ENCODE data around the gene NEU3. TPM values are rescaled to one million over a fixed set of nuclear protein-coding genes. Genes with fewer than 3 reads are reported as not detected.

Gene NEU3
- total and polyA plus RNA-seq, 2 of the 4 experiments (the other 2 are of a cell fraction): 5.5 to 10.6 TPM

- TF ChIP-seq RFX5 (IDR thresholded peaks at IDR 0.05; ENCODE audit: low read depth, low read length) (peak; percentile 33; the same call in 1 of the 2 replicates), CEBPB (IDR thresholded peaks at IDR 0.05; ENCODE audit: low read depth, low read length) (no peak), RAD21 (IDR thresholded peaks at IDR 0.05; ENCODE audit: low read length) (no peak)
Measured at GRCh38 chr11:74948898-74949752, 39.6 kb upstream of the NEU3 start, which contains the start of the genes SPCS2 and XRRA1 (continued).

GRCh38 chr11:74949753-74950137 lies 39.0 kb upstream of the NEU3 start:
- CTCF ChIA-PET: no interaction called here
- Histone ChIP-seq H3K4me3 (ENCODE audit: insufficient read depth, low read depth, low read length) (peak overlapping the region; percentile 88), H2AFZ (replicated peaks; ENCODE audit: low read length, poor library complexity) (peak overlapping the region; percentile 97), H3K4me2 (ENCODE audit: low read depth, low read length) (peak overlapping the region; percentile 84), H2BK5ac (ENCODE audit: low read depth, low read length, poor library complexity, severe bottlenecking) (peak overlapping the region; percentile 64), H3K18ac (ENCODE audit: low read depth, low read length) (no peak overlapping the region), H3K9me3 (ENCODE audit: control insufficient read depth, insufficient read depth, low read length) (no peaks in the 10 kb centered on the region), H3K4me1 (ENCODE audit: control insufficient read depth, insufficient read depth, low read length) (peaks cover 3% of the 10 kb centered on the region), H3K27ac (ENCODE audit: insufficient read depth, low read length) (peak overlapping the region; percentile 79), H4K91ac (ENCODE audit: insufficient read depth, low read depth, low read length) (peak overlapping the region; percentile 94), H4K8ac (ENCODE audit: low read depth in 2 of 2, low read length in 2 of 2) (peak overlapping the region; percentile 89 to 90), H3K27me3 (ENCODE audit: control insufficient read depth, insufficient read depth, low read length) (no peaks in the 10 kb centered on the region), H3K79me1 (ENCODE audit: low read depth in 1 of 2, low read length in 2 of 2) (peaks cover 4 to 45% of the 10 kb centered on the region in 2 experiments; a peak in 3 of 4 replicates), H4K5ac (ENCODE audit: low read depth, low read length) (peak overlapping the region; percentile 33; the same call in 1 of the 2 replicates), H2BK15ac (ENCODE audit: low read depth, low read length) (peak overlapping the region; percentile 9; the same call in 1 of the 3 replicates), H2AK9ac (replicated peaks; ENCODE audit: low read depth, low read length, poor library complexity) (peak overlapping the region; percentile 98), H2BK20ac (ENCODE audit: low read depth, low read length) (no peak overlapping the region), H3K9me1 (ENCODE audit: insufficient read depth, low read length) (peaks cover 6% of the 10 kb centered on the region), H2AK5ac (ENCODE audit: low read depth, low read length) (peak overlapping the region; percentile 76), H3K23ac (ENCODE audit: low read depth, low read length) (peak overlapping the region; percentile 82), H3K56ac (ENCODE audit: extremely low read depth, insufficient read depth, low read length) (peak overlapping the region; percentile 94), H3K9ac (ENCODE audit: low read depth, low read length) (peak overlapping the region; percentile 94), H3K14ac (replicated peaks; ENCODE audit: low read depth, low read length) (peak overlapping the region; percentile 97), H3K36me3 (ENCODE audit: control insufficient read depth, insufficient read depth, low read length) (peaks cover 2% of the 10 kb centered on the region; the same call in 1 of the 2 replicates), H4K20me1 (ENCODE audit: insufficient read depth, low read length) (peaks cover 36% of the 10 kb centered on the region; the same call in 1 of the 2 replicates), H3K4ac (ENCODE audit: low read depth, low read length) (peak overlapping the region; percentile 96), H2BK120ac (ENCODE audit: low read depth, low read length) (peak overlapping the region; percentile 49; the same call in 1 of the 2 replicates)
- TF ChIP-seq CHD1 (IDR thresholded peaks at IDR 0.05; ENCODE audit: low read depth, low read length) (no peak), BHLHE40 (IDR thresholded peaks at IDR 0.05; ENCODE audit: low read depth, low read length) (no peak), RFX5 (IDR thresholded peaks at IDR 0.05; ENCODE audit: low read depth, low read length) (no peak), CTCF (conservative IDR thresholded peaks at IDR 0.05; ENCODE audit: low read depth, low read length) (no peak), SMC3 (IDR thresholded peaks at IDR 0.05; ENCODE audit: low read depth, low read length) (no peak), MAFK (IDR thresholded peaks at IDR 0.05; ENCODE audit: low read depth, low read length) (no peak), RAD21 (IDR thresholded peaks at IDR 0.05; ENCODE audit: low read length) (no peak)
- WGBS, 2 experiments (ENCODE audit: extremely low coverage in 2 of 2, insufficient read length in 1 of 2): no CpG with 5 or more reads among the region's 6 CpGs
- peak; percentile 19; the same call in 1 of the 2 replicates for ATAC-seq (ENCODE audit: low read depth)
- BruUV-seq (replicated peaks): no TSS peak
- intact Hi-C loops (cut with micrococcal nuclease): loop anchor here (2.0 to 5.0 kb wide), 2 partner anchors 39 to 298 kb away; partner anchors contain the start of gene NEU3
- POLR2A ChIA-PET (ENCODE audit: unreplicated experiment): no interaction called here
- in situ Hi-C loops (cut with MboI; ENCODE audit: low sequenced_read_pairs): no loop called here
- DNase-seq: peak; percentile 24
- dilution Hi-C loops (cut with HindIII; ENCODE audit: low sequenced_read_pairs, unreplicated experiment): no loop called here
